Thyroid gland (tissue), 4 donors: ENCODE results near the gene KRT15. TPM values are rescaled to one million over a fixed set of nuclear protein-coding genes. Genes with fewer than 3 reads are reported as not detected.

Experiments
- DNase-seq, 2 donors: peaks; one replicate each; pipeline ENCODE4 v3.0.0-alpha.2; 2019
- H3K27ac ChIP-seq, 3 donors: fragments of 200-600 bp; sonication (generic); 1 replicate in 2 of 3; 2 replicates in 1 of 3; pipeline ENCODE4 v1.5.1; 2016 to 2019; ENCODE audit warnings: mild to moderate bottlenecking in 1 of 3, moderate library complexity in 1 of 3
- H3K27me3 ChIP-seq: fragments of 200-600 bp; sonication (generic); one replicate; pipeline ENCODE4 v1.5.1; 2019
- H3K36me3 ChIP-seq, 2 donors: fragments of 200-600 bp; sonication (generic); one replicate each; pipeline ENCODE4 v1.5.1; 2016 to 2019
- H3K4me1 ChIP-seq, 2 donors: fragments of 200-600 bp; sonication (generic); one replicate each; pipeline ENCODE4 v1.5.1; 2017 to 2019
- H3K4me3 ChIP-seq, 3 donors: fragments of 200-600 bp; sonication (generic); replicated peaks in 1 of 3; 1 replicate in 2 of 3; 2 replicates in 1 of 3; pipeline ENCODE4 v1.5.1; 2016; ENCODE audit warnings: mild to moderate bottlenecking in 1 of 3
- H3K9me3 ChIP-seq: fragments of 200-600 bp; sonication (generic); one replicate; pipeline ENCODE4 v1.5.1; 2017
- CTCF ChIP-seq, 6 experiments: fragments of 200-600 bp in 3 of 6; fragments of 450-650 bp in 3 of 6; sonication (generic) in 3 of 6; IDR thresholded peaks; one replicate each; pipeline ENCODE4 v1.5.1; 2016 to 2019; ENCODE audit warnings: antibody characterized with exemption in 6 of 6, mild to moderate bottlenecking in 2 of 6, inconsistent platforms in 1 of 6, moderate library complexity in 1 of 6
- POLR2A ChIP-seq, 2 donors: fragments of 450-650 bp; IDR thresholded peaks; one replicate each; pipeline ENCODE4 v1.6.1; 2017; ENCODE audit warnings: antibody characterized with exemption in 2 of 2, mild to moderate bottlenecking in 2 of 2, moderate library complexity in 1 of 2
- WGBS, 2 donors: methylation state at CpG; one replicate each; pipeline ENCODE4 v1.1.5; 2017; 5-methylcytosine and 5-hydroxymethylcytosine counted together
- intact Hi-C: fragments of 100-400 bp; cut with DNase I; formaldehyde crosslinking; loops from one replicate; pipeline ENCODE4 v1.15.1; 2023
- total RNA-seq, 4 donors: library from RNA; depleted of rRNA; stranded (reverse); fragments of >200 nt; gene quantifications; one replicate each; pipeline ENCODE4 v1.2.3, GENCODE V29; 2016

The KRT15 gene
- total RNA-seq, 4 donors from 2014 or later: 0.93 TPM; not detected in 3

GRCh38 chr17:41531993-41532392, 13.3 kb upstream of the KRT15 start:
- Histone ChIP-seq H3K36me3 (no peaks in the 10 kb centered on the region), H3K9me3 (no peaks in the 10 kb centered on the region), H3K4me3 (no peak overlapping the region), H3K27ac (no peak overlapping the region), H3K27me3 (peaks cover 11% of the 10 kb centered on the region), H3K4me1 (peaks cover 12 to 14% of the 10 kb centered on the region in 2 donors)
- no peak for TF ChIP-seq CTCF (IDR thresholded peaks at IDR 0.05)
- no peak for TF ChIP-seq POLR2A (IDR thresholded peaks at IDR 0.05)
- intact Hi-C loops: no loop called here
- no peak for DNase-seq
- 83 to 87% methylated on average over 1 of the region's 1 CpG for WGBS, 2 donors

- H3K4me1 ChIP-seq: peaks cover 12 to 14% of the 10 kb centered on the region in 2 donors
- peaks cover 11% of the 10 kb centered on the region for H3K27me3 ChIP-seq
- WGBS, 2 donors: 75 to 76% methylated on average over 8 of the region's 8 CpGs
- H3K36me3 ChIP-seq: no peaks in the 10 kb centered on the region
- no peaks in the 10 kb centered on the region for H3K9me3 ChIP-seq
- no peak overlapping the region for H3K27ac ChIP-seq
- TF ChIP-seq CTCF (IDR thresholded peaks at IDR 0.05) (no peak), POLR2A (IDR thresholded peaks at IDR 0.05) (no peak)
- DNase-seq: peak; percentile 25 to 26
- H3K4me3 ChIP-seq: no peak overlapping the region
- intact Hi-C loops: no loop called here
Measured at GRCh38 chr17:41530062-41531048, 11.7 kb upstream of the KRT15 start.

- Histone ChIP-seq H3K4me1 (peaks cover 12 to 14% of the 10 kb centered on the region in 2 donors), H3K36me3 (no peaks in the 10 kb centered on the region), H3K27ac (no peak overlapping the region), H3K4me3 (no peak overlapping the region), H3K9me3 (no peaks in the 10 kb centered on the region), H3K27me3 (peaks cover 11% of the 10 kb centered on the region)
- no peak for TF ChIP-seq CTCF (IDR thresholded peaks at IDR 0.05)
- no peak for TF ChIP-seq POLR2A (IDR thresholded peaks at IDR 0.05)
- DNase-seq: no peak
- intact Hi-C loops: no loop called here
- WGBS, 2 donors: 79 to 85% methylated on average over 5 of the region's 5 CpGs
Measured at GRCh38 chr17:41529491-41529915, 10.8 kb upstream of the KRT15 start.

- WGBS, 2 donors: 56 to 74% methylated on average over 7 to 10 of the region's 10 CpGs
- intact Hi-C loops: no loop called here
- H3K4me1 ChIP-seq: peaks cover 12 to 14% of the 10 kb centered on the region in 2 donors
- peak in 1 of 2 donors; percentile 21 for DNase-seq
- no peaks in the 10 kb centered on the region for H3K9me3 ChIP-seq
- H3K27me3 ChIP-seq: peaks cover 11% of the 10 kb centered on the region
- H3K27ac ChIP-seq: no peak overlapping the region
- TF ChIP-seq CTCF (IDR thresholded peaks at IDR 0.05) (no peak), POLR2A (IDR thresholded peaks at IDR 0.05) (no peak)
- H3K4me3 ChIP-seq: no peak overlapping the region
- H3K36me3 ChIP-seq: no peaks in the 10 kb centered on the region
Measured at GRCh38 chr17:41528959-41529353, 10.3 kb upstream of the KRT15 start.
